Uterus (tissue), 2 donors: ENCODE measurements around the gene KCTD21.

Experiments used
- CTCF ChIP-seq, 4 experiments: fragments of 200-600 bp in 2 of 4; fragments of 450-650 bp in 2 of 4; sonication (generic) in 2 of 4; IDR thresholded peaks; one replicate each; pipeline ENCODE4 v1.5.1; 2016 to 2019; ENCODE audit warnings: antibody characterized with exemption in 4 of 4, mild to moderate bottlenecking in 2 of 4, moderate library complexity in 1 of 4
- POLR2A ChIP-seq, 2 donors: fragments of 450-650 bp; IDR thresholded peaks; one replicate each; pipeline ENCODE4 v1.6.1; 2016; ENCODE audit warnings: antibody characterized with exemption in 2 of 2, mild to moderate bottlenecking in 1 of 2, moderate library complexity in 1 of 2

GRCh38 chr11:78229106-78229505 lies 40.7 kb upstream of the KCTD21 start:
- TF ChIP-seq CTCF (IDR thresholded peaks at IDR 0.05): no peak
- TF ChIP-seq POLR2A (IDR thresholded peaks at IDR 0.05): no peak
